IPS-15b (cell line): ENCODE results near the gene NPDC1.

Experiments
- H3K27me3 ChIP-seq: one replicate; pipeline ENCODE4 v1.6.1; 2013; ENCODE audit warnings: low read length; ENCODE audit not compliant: control insufficient read depth, insufficient read depth
- H3K36me3 ChIP-seq: one replicate; pipeline ENCODE4 v1.6.1; 2013; ENCODE audit warnings: low read length; ENCODE audit not compliant: control insufficient read depth, insufficient read depth
- H3K4me1 ChIP-seq: one replicate; pipeline ENCODE4 v1.6.1; 2013; ENCODE audit warnings: mild to moderate bottlenecking, low read length; ENCODE audit not compliant: control insufficient read depth, insufficient read depth
- H3K4me3 ChIP-seq: one replicate; pipeline ENCODE4 v1.5.1; 2013; ENCODE audit warnings: low read depth, low read length
- H3K9ac ChIP-seq: one replicate; pipeline ENCODE4 v1.6.1; 2013; ENCODE audit warnings: low read depth, mild to moderate bottlenecking, low read length
- H3K9me3 ChIP-seq: one replicate; pipeline ENCODE4 v1.6.1; 2013; ENCODE audit warnings: mild to moderate bottlenecking, low read length; ENCODE audit not compliant: control insufficient read depth, insufficient read depth

NPDC1 gene

DNA sequence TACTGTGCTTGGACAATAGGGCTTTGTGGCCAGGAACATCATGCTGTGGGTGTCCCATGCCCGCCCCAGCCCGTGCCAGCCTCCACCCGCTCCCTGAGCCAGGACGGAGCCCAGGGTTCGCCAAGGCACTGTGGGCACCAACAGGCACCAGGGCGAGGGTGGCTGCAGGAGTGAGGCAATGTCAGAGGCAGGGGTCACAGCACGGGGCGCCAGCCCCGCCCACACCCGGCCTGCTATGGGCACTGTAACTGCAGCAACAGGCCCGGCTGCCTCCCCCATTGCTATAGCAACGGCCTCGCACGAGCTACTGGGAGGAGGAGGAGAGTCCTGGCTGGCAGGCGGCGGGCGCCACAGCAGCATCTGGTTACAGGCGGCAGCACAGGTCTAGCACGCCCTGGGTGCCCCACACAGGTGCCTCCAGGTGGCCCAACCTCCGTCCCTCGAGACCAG lies 20.4 kb downstream of the NPDC1 start:
- H3K27me3 ChIP-seq = peaks cover 22% of the 10 kb centered on the region
- H3K36me3 ChIP-seq = no peaks in the 10 kb centered on the region
- no peak overlapping the region for H3K9ac ChIP-seq
- no peak overlapping the region for H3K4me3 ChIP-seq
- H3K9me3 ChIP-seq = no peaks in the 10 kb centered on the region
- no peaks in the 10 kb centered on the region for H3K4me1 ChIP-seq

DNA sequence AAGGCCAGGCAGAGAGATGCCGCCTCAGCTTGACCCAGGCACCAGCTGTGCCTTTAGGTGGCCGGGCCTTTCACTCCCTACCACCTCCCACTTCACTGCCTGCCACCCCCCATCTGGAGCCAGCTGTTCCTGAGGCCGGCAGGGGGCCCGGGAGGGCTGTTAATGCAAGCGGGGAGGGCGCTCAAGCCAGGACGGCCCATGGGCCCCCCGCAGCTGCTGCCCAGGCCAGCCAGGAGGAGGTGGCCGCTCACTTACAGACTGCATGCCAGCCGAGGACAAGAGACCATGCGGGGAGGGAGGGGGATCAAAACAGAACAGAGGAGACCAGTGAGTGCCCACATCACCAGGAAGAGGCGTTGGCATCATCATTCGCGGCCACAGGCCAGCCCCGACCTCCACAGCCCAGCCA lies 22.4 kb downstream of the NPDC1 start:
- Histone ChIP-seq H3K4me1 (no peaks in the 10 kb centered on the region), H3K27me3 (peaks cover 17% of the 10 kb centered on the region)

DNA sequence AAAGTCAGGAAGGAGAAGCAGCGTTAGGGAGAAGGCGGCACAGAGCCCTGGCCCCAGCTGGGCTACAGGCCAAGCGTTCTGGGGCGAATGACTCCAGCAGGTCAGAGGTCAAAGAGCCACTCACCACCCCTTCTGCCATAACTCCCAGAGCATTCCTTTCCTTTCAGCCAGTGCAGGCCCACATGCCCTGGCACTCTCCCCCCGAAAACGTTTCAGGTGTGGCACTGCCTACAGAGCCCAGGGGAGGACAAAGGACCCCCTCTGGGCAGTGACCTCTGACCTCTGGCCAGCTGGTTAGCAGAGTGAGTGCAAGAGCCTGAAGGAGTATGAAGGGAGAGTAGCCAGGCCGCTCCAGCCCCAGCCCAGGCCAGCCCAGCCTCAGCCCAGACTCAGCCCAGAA lies 22.8 kb downstream of the NPDC1 start:
- Histone ChIP-seq H3K9ac (no peak overlapping the region), H3K4me1 (no peaks in the 10 kb centered on the region)

More for the DNA sequence above, 22.4 kb downstream of the NPDC1 start:
- no peaks in the 10 kb centered on the region for H3K36me3 ChIP-seq
- H3K4me3 ChIP-seq = no peak overlapping the region
- no peaks in the 10 kb centered on the region for H3K9me3 ChIP-seq
- no peak overlapping the region for H3K9ac ChIP-seq

DNA sequence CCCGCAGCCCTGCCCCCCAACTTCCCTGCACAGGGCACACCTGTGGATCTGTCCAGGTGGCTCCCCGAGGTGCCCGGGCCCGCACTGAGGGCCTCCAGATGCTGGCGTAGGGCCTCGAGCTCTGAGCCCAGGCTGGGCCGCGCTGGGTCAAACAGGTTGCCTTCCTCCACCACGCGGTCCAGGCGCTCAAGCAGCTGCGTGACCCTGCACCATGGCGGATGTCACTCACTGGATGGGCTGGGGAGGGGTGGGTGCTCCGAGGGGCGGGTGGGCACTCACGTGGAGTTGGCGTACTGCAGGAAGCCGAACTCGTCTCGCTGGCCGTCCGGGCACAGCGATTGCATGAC lies 23.3 kb downstream of the NPDC1 start:
- Histone ChIP-seq H3K4me1 (no peaks in the 10 kb centered on the region), H3K9ac (no peak overlapping the region), H3K9me3 (no peaks in the 10 kb centered on the region), H3K27me3 (peaks cover 15% of the 10 kb centered on the region), H3K4me3 (no peak overlapping the region), H3K36me3 (no peaks in the 10 kb centered on the region)

More for the DNA sequence above, 22.8 kb downstream of the NPDC1 start:
- Histone ChIP-seq H3K9me3 (no peaks in the 10 kb centered on the region), H3K4me3 (no peak overlapping the region), H3K36me3 (no peaks in the 10 kb centered on the region), H3K27me3 (peaks cover 15% of the 10 kb centered on the region)

DNA sequence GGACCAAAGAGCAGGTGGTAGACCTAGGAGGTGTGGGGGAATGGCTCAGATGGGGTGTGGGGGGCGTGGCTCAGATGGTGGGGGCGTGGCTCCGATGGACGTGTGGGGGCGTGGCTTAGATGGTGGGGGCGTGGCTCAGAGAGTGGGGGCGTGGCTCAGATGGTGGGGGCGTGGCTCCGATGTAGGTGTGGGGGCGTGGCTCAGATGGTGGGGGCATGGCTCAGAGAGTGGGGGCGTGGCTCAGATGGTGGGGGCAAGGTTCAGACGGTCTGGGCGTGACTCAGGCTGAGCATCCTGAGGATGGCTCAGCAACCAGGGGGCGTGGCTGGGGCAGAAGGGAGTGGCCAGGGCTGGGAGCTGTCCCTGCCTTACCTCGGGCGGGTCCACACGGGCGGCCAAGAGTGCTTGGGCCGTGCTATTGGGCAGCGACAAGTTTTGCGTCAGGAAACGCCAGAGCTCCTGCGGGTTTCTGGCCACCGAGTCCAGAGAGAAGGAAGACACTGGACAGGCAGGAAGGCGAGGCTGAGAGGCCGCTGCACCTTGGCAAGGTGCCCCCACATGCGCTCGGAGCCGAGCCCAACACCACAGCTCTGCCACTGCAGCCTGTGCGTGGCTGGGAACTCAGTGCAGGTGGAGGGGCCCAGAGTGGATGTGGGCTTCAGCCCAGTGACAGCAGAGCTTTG lies 23.9 kb downstream of the NPDC1 start:
- H3K4me1 ChIP-seq = no peaks in the 10 kb centered on the region
- no peaks in the 10 kb centered on the region for H3K36me3 ChIP-seq
- peaks cover 10% of the 10 kb centered on the region for H3K27me3 ChIP-seq
- H3K9me3 ChIP-seq = no peaks in the 10 kb centered on the region
- no peak overlapping the region for H3K4me3 ChIP-seq
- H3K9ac ChIP-seq = no peak overlapping the region

DNA sequence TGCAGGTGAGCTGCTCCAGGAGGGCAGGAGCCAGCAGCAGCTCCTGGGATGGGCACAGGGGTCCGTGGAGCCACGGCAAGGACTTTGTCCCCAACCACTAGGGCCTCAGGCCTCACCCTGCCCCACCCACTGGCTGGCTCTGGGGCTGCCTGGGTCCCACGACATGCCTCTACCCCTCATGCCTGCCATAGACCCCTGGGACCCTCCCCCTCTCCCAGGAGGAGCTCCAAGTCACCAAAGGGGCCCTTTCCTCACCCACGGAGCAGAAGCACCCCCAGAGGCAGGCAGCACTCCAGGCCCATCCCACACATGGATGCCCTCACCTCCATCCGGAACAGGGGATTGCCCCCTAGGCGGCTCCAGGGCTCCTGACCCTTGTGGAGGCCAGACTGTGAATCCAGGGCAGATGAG lies 24.4 kb downstream of the NPDC1 start:
- H3K4me3 ChIP-seq = no peak overlapping the region
- H3K9me3 ChIP-seq = no peaks in the 10 kb centered on the region
- H3K36me3 ChIP-seq = no peaks in the 10 kb centered on the region
- no peaks in the 10 kb centered on the region for H3K4me1 ChIP-seq
- no peak overlapping the region for H3K9ac ChIP-seq
- peaks cover 5% of the 10 kb centered on the region for H3K27me3 ChIP-seq

DNA sequence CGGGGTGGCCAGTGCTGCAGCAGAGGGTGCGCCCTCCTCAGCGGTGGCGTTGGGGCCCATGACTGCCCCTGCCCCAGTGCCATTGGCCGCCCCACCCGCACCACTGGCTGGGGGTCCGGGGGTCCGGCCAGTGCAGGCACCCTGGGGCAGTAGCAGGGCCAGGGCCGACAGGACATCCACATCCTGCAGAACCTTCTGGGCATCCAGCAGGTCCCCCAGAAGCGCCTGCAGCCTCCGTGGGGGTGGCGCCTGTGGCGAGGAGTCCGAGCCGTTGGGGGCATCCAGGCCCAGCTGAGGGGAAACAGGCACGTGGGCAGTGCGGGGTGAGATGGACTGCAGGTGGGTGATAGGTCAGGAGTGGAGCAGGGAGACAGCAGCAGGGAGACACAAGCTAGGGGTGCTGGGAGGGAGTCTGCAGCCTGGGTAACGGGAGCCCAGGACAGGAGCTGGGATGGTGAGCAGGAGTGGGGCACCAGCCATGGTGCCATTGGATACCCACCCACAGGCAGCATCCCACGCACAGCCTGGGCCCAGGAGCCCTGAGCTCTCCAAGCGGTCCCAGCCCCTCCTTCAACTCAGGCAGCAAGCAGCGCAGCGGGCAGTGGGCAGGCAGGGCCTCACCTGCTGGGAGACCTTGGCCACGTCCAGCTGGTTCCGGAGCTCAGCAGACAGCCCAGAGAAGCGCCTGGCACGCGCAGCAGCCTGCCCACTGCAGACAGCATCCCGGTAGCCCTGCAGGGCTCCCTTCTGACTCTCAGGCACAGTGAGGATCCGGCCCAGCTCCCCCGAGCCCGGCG lies 25.0 kb downstream of the NPDC1 start:
- Histone ChIP-seq H3K9ac (no peak overlapping the region), H3K4me3 (no peak overlapping the region), H3K9me3 (no peaks in the 10 kb centered on the region), H3K36me3 (no peaks in the 10 kb centered on the region), H3K27me3 (peaks cover 1% of the 10 kb centered on the region), H3K4me1 (no peaks in the 10 kb centered on the region)

DNA sequence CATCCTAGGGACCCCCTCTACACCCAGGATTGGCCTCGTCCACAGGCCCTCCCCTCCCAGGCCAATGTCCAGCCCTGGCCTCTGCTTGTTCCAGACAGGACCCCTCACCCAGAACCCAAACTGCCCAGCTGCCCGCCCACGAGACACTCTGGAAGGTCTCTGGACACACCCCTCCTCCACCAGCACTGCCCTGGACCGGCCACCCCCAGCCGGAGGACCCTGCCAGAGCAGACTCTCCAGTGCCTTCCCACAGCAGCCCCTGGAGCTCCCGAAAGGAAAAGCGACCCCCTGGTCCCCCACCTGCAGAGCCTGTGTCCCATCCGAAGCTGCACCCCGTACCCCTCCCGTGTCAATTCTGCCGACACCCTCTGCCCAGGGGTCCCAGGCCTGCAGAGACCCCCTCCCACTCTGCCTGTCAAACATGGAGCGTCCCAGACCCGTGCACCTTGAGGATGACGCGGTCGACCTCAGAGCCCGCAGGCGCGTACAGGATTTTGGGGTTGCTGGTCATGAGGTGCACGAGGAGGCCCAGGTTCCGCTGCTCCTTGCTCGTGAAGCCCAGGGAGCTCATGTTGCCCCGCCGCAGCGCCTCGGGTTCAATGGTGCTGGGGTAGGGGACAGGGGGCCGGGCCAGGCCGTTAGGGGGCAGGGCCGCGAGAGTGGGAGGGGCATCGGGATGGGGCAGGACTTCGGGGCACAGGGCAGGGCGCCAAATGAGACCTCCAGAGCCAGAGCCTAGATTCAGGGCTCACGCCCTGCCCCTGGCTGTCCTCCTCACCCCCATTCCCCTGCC lies 25.9 kb downstream of the NPDC1 start:
- Histone ChIP-seq H3K4me3 (no peak overlapping the region), H3K9ac (no peak overlapping the region), H3K27me3 (no peaks in the 10 kb centered on the region), H3K36me3 (no peaks in the 10 kb centered on the region), H3K9me3 (no peaks in the 10 kb centered on the region), H3K4me1 (no peaks in the 10 kb centered on the region)

DNA sequence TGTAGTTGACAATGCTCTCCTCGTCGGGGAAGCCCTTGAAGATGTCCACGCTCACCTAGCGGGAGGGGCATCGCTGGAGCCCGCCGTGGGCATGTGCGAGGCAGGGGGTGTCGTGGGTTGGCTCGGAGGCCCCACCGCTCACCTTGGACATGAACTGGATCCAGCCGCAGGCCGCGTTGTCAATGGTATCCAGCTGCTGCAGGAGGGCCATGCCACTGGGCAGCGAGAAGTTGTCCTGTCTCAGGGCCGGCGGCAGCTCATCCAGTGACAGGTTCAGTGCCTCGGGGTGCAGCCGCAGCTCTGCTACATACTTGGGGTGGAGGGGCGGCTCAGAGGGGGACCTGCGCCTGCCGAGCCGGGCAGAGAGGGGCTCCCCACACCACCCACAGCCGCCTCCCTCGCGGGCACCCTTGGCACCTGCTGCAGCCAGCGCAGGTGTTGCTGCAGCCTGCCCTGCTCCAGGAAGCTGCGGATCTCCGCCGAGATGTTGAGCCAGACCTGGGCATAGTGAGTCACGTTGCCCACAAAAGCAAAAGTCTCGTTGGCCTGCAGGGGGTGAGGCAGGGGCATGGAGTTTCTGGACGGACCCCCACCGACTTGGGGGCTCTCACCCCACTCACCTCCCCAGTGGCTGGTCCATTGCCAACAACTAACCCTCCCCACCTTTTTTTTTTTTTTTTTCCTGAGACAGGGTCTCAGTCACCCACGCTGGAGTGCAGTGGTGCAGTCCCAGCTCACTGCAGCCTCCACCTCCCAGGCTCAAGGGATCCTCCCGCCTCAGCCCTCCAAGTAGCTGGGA lies 27.0 kb downstream of the NPDC1 start:
- Histone ChIP-seq H3K4me3 (no peak overlapping the region), H3K36me3 (no peaks in the 10 kb centered on the region), H3K9ac (no peak overlapping the region), H3K4me1 (no peaks in the 10 kb centered on the region), H3K9me3 (no peaks in the 10 kb centered on the region), H3K27me3 (no peaks in the 10 kb centered on the region)

DNA sequence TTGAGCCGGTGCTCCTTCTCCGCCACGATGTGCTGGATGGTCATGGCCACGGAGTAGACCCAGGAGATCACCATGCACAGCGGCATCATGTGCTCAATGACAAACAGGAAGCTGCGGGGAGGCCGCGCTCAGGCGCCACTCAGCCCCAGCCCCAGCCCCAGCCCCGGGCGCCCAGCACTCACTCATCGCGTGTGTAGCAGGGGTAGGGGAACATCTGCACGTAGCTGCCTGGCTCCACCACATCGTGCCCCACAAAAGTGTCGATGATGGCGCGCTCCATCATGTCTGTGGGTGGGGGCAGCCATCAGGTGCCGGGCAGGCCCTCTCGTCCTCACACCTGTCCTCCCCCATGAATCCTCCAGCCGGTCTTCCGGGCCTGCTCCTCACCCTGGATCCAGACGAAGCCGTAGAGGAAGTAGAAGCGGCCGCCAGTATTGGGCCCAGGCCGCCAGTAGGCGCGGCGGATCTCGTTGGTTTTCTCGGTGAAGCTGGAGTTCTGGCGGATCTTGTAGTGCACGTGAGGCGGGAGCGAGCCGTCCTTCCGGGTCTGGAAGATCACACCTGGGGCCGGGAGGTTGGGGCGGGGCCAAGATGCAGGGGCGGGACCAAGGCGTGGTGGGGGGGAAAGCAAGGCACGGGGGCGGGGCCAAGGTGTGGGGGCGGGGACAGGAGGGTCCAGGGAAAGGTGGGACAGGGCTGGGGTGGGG lies 28.0 kb downstream of the NPDC1 start:
- Histone ChIP-seq H3K27me3 (no peaks in the 10 kb centered on the region), H3K4me1 (no peaks in the 10 kb centered on the region), H3K4me3 (no peak overlapping the region), H3K9me3 (no peaks in the 10 kb centered on the region), H3K36me3 (no peaks in the 10 kb centered on the region), H3K9ac (no peak overlapping the region)

DNA sequence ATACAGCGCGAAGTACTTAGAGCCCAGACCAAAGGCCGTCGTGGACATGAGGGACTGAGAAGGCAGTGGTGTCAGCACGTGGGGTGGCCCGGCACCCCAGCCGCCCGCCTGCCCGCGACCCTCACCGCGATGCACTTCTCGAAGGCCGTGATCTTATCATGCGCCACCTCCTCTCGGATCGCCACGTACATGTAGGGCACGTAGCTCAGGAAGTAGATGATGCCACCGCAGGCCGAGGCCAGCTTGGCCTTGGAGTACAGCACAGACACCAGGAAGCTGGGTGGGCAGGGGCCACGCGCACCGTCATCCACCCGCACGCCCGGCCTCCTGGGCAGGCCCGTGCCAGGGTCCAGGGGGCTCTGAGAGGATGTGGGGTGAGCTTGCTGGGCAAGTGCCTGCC lies 28.9 kb downstream of the NPDC1 start:
- Histone ChIP-seq H3K9me3 (no peaks in the 10 kb centered on the region), H3K36me3 (no peaks in the 10 kb centered on the region), H3K4me3 (no peak overlapping the region), H3K4me1 (no peaks in the 10 kb centered on the region), H3K9ac (no peak overlapping the region), H3K27me3 (no peaks in the 10 kb centered on the region)
